ENCODE results near the gene INSR.

GRCh38 chr19:7326105-7326877, 32.1 kb upstream of the INSR start:
- TF ChIP-seq, protein P1, sequence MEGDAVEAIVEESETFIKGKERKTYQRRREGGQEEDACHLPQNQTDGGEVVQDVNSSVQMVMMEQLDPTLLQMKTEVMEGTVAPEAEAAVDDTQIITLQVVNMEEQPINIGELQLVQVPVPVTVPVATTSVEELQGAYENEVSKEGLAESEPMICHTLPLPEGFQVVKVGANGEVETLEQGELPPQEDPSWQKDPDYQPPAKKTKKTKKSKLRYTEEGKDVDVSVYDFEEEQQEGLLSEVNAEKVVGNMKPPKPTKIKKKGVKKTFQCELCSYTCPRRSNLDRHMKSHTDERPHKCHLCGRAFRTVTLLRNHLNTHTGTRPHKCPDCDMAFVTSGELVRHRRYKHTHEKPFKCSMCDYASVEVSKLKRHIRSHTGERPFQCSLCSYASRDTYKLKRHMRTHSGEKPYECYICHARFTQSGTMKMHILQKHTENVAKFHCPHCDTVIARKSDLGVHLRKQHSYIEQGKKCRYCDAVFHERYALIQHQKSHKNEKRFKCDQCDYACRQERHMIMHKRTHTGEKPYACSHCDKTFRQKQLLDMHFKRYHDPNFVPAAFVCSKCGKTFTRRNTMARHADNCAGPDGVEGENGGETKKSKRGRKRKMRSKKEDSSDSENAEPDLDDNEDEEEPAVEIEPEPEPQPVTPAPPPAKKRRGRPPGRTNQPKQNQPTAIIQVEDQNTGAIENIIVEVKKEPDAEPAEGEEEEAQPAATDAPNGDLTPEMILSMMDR (IDR thresholded peaks at IDR 0.05), result peak in 3 of 6 experiments; percentile 11 to 21 (median 15)
- no peak for TF ChIP-seq POLR2A (IDR thresholded peaks at IDR 0.05)

All from thyroid gland (tissue), 4 donors.